RPMI8226 (cell line): ENCODE data around the gene TRIM67.

Source experiments
- DNase-seq: peaks from one replicate; pipeline ENCODE4 v3.0.0-alpha.2; 2015

Gene TRIM67

DNA sequence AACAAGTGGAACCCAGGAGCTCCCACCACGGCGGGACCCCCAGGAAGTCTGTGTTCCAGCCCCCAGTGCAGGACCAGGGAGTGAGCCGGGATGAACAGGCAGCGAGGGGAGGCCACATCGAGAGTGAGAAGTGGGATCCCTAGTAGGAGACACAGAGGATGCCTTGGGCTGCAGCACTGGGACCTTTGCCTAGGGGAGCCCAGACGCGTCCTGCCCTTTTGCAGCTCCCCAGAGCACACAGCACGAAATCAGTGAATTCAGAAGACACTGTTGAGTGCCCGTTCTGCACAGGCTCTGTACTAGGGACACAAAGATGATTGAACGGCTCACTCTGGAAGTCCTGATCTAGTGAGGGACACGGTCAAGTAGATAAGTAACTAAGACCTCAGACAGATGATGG, 23.5 kb downstream of the TRIM67 start:
- no peak for DNase-seq

GRCh38 chr1:231186356-231187115, 24.7 kb downstream of the TRIM67 start:
- DNase-seq: no peak

DNA sequence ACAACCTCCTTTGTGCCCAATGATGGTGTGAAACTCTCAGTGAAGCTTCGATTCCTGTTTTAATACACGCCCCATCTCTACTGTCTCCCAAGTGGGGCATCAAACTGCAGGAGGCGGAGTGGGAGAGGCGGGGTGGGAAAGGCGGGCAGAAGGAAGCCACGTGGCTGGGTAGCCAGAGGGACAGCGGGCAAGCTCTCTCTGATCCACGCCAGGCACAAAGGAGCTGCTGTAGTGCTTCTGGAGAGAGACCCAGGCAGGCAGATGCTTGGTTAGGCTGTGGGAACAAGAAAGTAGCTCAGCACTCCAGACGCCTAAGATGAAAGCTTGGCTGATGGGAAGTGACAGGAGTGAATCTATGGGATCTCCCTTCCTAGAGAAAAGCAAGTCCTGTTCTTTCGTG, 25.7 kb downstream of the TRIM67 start:
- no peak for DNase-seq

DNA sequence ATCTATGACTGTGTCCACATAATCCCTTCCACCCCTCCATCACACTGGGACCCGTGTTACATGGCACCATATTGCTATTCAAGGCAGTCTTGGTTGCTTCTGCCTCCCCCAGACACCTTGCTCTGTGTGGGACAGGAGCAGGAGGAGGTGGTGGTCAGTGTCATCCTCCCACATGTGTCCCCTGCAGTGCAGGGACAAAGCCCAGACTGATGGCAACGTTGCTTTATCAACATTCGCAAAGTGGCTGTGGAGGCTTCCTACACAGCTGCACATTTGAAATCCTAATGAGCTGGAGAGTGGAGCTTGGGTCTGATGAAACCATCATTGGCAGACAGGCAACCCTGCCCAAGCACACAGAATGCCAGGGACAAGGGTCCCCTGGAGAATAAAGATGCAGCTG, 26.2 kb downstream of the TRIM67 start:
- no peak for DNase-seq

- no peak for DNase-seq
Observed at GRCh38 chr1:231188768-231189167, 26.9 kb downstream of the TRIM67 start.

DNA sequence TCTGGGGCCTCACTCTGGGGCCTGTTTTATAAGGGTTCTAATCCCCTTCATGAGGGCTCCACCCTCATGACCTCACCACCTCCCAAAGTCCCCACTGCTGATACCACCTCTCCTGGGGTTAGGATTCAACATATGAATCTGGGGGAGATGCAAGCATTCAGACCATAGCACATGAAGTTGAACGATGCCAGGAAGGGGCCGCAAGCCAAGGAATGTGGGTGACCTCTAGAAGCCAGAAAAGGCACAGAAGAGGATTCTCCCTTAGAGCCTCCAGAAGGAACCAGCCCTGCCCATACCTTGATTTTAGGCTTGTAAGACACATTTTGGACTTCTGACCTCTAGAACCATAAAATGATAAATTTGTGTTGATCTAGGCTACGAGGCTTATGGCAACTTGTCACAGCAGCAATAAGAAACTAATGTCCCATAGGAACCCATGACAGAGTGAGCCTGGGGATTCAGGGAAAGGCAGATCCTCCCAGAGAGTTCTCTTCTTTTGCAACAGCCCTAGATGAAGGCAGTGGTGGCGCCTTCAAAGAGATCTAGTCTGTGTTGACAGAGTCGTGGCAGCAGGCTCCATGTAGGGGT, 27.9 kb downstream of the TRIM67 start:
- no peak for DNase-seq

DNA sequence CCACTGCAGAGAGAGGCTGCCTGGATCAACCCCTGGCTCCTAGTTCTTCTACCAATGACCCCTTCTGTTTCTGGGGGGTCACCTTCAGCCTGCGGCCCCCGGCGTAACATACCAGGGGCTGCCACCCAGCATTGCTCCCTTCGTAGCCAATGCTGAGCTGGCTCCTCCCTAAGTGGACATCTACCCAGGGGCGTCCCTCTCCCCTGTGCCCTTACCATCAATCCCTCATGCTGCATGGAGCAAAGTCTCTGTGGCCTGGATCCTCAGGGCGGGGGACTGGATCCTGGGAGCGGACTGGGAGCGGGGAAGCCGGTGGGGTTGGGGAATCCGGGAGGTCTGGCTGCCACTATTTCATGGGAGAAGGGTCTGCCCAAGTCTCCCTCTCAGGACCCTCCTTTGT, 28.6 kb downstream of the TRIM67 start:
- no peak for DNase-seq

DNA sequence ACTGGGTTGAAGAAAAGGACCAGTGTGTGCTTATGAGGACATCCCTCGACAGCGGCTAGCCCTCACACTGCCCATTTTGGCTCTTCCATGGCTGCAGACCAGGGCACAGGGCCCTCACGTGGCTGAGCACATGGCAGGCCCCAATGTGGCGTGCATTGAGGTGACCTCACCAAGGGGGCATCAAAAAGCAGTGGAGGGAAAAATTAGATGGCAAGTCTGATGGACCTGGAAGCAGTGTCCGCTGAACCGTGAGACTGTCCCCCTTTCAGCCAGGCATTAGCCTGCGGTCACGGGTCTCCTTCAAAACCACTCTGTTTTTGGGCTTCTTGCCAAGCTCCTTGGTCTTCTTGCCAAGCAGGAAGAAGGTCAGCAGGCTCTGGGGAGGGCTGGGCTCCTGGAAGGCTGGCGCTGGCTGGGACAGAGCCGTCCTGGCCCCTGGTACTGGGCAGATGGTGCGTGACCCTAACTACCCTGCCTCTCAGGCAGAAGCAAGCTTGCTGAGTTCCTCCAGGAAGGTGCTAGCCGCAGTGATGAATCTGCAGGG, 30.8 kb downstream of the TRIM67 start:
- peak; percentile 61 for DNase-seq

GRCh38 chr1:231193710-231194340, 32.0 kb downstream of the TRIM67 start:
- no peak for DNase-seq

DNA sequence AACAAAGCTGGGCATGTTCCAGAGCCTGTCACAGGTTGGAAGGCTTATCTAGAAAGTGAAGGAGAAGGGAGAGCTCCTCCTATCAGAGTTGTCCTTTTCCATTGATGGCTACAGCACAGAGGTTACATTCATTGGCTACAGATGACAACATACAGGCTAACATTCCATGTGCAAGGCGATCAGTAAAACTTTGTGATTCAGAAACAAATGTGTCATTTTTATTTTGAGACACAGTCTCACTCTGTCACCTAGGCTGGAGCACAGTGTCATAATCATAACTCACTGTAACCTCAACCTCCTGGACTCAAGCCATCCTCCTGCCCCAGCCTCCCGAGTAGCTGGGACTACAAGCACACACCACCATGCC, 32.6 kb downstream of the TRIM67 start:
- no peak for DNase-seq

DNA sequence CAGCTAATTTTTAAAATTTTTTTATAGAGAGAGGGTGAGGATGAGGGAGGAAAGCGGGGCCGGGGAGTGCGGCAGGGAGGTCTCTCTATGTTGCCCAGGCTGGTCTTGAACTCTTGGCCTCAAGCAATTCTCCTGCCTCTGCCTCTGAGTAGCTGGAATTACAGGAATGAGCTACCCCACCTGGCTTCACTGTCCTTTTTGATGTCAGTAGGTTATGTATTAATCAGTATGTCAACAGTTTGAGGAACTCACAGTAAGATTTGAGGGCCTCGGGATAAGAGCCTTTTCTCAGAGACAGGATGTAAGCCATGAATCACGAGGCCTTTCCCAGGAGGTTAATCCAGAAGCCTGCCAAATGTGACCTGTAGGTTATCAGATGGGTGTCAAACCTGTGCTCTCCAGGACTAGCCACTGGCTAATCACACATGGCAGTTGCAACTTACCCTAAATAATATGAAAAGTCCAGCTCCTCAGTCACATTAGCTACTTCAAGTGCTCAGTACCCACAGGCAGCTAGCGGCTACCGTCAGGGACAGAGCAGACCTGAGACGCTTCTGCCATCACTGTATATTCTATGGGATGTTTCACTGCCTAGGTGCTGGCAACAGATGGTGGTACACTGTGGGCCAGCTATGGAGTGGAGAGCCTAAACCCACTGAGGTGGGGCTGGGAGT, 33.1 kb downstream of the TRIM67 start:
- DNase-seq: no peak

DNA sequence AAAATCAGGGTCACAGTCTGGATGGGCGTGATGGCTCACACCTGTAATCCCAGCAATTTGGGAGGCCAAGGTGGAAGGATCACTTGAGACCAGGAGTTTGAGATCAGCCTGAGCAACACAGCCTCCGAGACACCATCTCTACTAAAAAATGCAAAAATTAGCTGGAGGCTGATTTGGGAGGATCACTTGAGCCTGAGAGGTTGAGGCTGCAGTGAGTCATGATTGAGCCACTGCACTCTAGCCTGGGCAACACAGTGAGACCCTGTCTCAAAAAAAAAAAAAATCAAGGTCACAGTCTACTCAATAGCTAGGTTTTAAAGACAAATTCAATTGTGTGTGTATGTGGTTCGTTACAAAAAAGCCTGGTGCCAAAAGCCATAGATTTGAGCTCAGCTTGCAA, 34.4 kb downstream of the TRIM67 start:
- no peak for DNase-seq

DNA sequence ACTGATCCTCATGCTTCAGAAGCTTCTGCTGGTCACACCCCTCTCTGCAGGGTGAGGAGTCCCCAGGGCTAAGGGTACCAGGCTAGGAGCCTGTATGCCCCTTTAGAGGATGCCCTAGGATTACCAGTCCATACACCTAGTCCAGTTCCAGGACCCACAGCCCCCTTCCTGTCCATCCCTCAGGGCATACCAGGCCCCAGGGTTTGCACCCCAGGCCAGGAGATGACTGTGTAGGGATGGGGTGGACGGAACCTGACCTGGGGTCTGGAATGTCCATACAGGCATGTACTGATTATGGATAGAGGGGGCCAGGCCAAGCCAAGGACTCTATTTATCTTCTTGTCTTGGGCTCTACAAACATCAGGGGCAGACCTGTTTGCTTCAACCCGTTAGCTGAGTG, 34.9 kb downstream of the TRIM67 start:
- DNase-seq: no peak

DNA sequence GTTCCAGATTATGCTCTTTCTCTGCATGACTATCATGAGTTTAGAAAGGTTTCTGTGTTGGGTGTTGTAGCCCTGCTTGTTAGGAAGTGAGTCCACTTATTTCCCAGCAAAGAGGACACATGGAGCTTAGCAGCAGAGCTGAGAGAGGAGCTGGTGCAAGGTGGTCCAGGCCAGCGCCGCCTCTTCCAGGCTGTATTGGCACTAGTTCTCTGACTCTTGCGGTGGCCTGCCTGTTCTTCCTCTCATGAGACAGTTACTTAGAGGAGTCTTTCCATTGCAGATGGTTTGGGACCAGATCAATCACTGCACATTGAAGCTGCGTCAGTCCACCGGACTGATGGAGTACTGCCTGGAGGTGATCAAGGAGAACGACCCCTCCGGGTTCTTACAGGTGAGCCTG, 38.0 kb downstream of the TRIM67 start:
- no peak for DNase-seq

DNA sequence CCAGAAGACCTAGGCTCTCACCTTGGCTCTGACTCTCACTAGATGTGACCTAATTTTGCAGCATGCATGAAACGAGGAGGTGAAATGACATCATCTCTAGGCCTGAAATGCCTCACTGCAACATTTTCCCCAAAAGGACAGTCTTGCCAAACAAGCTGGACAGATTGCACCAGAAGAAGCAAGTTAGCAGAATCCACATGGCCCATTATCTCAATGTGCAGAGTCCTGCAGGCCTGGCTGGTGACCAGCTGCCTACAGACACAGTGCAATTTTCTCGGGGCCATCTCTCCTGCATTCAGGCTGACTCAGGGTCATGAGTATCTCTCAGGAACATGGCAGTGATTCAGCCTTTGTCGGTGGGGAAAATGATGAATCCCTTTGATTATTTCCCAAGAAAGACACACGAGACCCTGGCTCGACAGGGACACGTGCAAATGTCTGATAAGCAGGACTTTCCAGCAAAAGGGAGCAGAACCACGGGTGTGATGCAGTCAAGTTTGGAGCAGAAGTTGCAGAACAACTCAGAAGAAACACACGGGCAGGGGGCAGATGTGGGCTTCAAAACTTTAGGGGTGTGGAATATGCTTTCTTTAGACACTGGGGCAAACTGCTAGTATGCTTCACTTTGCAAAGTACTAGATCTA, 38.7 kb downstream of the TRIM67 start:
- no peak for DNase-seq

DNA sequence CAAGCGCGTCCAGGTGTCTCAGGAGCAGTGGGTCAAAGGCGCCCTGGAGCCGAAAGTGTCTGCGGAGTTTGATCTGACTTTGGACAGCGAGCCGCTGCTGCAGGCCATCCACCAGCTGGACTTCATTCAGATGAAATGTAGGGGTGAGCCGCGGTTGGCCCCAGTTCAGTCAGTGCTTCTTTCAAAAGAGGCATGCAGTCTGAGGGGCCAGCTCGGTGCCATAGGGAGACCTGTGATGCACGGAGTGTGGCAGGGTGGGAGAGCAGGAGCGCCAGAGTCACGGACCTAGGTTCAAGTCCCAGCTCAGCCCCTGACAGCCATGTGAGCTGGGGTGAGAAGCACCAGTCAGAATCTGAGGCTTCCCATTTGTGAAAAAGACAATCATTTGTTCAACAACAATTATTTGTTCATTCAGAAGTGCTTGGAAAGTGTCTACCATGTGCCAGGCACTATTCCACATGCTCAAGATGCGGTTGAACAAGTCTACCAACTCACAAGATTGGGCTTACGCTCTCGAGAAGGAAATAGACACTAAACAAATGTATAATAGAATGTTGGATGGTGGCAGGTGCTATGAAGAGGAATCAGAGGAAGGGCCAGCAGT, 39.6 kb downstream of the TRIM67 start:
- DNase-seq: no peak

DNA sequence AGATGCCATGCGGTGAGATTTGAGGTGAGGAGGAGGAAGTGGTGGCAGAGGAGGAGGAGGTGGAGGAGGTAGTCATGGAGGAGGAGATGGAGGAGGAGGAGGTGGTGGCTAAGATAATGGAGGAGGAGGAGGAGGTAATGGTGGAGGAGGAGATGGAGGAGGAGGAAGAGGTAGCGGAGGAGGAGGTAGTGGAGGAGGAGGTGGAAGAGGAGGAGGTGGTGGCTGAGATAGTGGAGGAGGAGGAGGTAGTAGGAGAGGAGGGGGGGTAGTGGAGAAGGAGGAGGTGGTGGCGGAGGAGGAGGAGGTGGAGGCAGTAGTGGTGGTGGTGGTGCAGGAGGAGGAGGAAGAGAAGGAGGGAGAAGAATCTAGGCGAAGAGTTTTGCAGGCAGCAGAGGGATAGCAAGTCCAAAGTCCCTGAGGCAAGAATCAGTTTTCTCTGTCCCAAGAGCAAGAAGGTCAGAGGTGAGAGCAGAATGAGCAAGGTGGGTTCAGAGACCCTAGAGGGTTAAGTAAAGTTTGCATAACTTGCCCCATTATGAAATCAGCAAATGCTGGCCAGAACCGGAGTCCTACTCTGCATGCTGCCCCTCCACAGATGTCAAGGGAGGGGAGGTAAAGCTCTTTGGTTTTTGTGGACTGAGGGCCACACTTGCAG, 40.2 kb downstream of the TRIM67 start:
- no peak for DNase-seq

DNA sequence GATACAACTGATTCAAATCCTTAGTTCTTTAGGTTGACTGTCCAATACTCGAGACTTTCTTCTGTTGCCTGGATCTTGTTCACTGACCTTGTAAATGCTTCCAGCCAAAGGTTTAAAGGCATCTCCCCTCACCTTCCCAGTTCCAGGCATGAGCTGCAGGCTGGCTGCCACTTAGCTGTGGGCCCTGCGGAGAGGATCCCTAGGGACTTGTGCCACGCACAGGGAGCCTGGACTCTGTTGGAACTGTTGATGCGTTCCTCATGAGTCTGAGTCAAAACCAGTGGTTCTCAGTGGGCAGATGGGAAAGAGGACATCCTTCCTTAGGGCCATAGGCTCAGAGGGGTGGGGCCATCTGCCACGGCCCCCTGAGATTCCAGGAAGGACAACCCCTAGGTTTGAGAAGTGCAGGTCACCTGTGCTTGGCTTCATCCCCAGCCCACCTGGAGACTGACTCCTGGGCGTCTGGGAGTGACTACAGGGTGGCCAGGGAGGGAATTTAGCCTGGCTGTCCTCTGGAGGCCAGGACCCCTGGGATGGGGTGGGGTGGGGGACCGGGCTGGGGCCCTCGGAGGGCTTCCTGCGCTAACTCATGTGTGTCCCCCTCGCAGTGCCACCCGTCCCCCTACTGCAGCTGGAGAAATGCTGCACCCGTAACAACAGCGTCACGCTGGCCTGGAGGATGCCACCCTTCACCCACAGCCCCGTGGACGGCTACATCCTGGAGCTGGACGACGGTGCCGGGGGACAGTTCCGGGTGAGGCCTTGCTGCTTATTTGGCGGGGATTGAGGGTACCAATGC, 41.6 kb downstream of the TRIM67 start:
- no peak for DNase-seq

DNA sequence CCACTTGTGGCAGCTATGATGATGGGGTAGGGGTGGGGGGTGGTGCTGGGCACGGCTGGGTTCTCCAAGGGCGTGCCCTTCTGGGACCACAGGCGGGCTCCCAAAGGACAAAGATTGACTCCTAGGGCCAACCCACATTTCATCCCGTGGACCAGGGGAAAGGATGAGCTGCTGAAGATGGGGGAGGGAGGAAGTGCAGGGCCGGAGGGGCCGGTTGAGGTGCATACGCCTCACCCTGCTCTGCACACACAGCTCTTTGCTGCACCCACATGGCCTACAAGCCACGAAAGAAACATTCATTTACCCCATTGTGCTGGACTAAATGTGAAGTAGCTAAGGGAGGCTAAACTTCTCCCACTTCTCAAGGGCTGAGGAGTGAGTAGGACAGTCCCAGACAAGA, 45.0 kb downstream of the TRIM67 start:
- no peak for DNase-seq

DNA sequence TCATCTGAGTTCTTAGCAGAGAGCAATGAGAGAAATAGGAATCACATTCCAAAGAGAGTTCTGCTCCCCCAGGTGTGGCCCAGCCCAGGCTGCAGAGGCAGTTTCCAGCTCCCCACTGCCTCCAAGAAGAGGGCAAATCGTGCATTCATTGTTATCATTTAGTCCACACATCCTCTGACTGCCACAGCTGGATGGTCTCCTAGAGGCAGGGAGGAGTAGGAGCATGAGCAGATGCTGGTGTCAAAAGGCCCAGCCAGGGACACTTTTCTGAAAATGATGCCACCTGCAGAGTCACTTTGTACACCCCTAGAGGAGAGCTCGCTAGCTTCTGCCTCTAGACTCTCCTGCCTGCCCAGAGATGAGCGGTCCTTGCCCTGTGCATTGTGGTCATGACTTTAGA, 45.6 kb downstream of the TRIM67 start:
- peak; percentile 43 for DNase-seq

DNA sequence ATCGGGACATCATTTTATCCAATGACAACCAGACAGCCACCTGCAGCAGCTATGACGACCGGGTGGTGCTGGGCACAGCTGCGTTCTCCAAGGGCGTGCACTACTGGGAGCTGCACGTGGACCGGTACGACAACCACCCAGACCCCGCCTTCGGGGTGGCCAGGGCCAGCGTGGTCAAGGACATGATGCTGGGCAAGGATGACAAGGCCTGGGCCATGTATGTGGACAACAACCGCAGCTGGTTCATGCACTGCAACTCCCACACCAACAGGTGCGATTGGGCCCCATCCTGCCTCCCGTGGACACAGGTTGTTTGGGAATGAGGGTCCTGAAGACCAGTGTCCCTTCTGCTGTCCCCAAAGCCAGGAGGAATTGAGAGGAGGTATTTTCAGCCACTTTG, 47.1 kb downstream of the TRIM67 start:
- DNase-seq: no peak
